NCI-H2196 treated with DMSO at 0.1 percent for 48 hours (cell line): Measurements from ENCODE around the gene LMOD1.
"Not testable (repeated sequence)": the region's sequence is repeated elsewhere in the genome, so short reads cannot be mapped to it uniquely, and the experiment has no call there.

ENCODE experiments used
- DNase-seq: peaks from one replicate; lab custom pipeline; 2025; ENCODE audit not compliant: unreplicated experiment; lab: John Stamatoyannopoulos, UW

LMOD1 gene

DNA sequence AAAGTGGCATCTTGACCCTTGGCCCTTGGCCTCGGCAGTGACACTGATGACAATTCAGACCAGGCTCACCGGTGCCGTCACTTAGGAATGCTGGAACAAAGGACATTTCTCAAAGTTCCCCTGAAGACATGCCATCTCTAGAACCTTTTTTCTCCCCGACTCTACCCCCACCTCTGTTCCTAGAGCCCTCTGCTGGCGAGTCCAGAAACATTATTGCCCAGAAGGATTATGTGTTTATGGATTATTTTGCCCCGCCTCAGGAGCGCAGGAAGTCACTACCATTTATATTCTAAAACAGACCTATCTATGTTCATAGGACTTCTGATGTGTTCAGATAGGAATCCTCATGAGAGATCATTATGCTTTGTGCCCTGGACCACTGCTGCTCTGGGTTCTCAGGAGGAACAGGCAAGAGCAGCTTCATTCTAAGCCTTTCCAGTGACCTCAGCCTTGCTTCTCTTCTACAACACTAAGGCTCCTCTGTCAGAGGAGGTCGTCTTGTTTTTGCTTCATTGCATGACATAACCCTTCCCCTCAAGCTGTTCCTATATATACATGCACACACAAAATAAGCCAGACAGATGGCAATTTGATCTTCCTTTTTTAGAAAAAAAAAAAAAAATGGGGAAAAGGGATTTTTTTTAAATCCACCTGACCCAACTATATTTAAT, 70.1 kb downstream of the LMOD1 start:
- no peak for DNase-seq

- no peak for DNase-seq
Measured at GRCh38 chr1:201874672-201875071, 71.7 kb downstream of the LMOD1 start.

DNA sequence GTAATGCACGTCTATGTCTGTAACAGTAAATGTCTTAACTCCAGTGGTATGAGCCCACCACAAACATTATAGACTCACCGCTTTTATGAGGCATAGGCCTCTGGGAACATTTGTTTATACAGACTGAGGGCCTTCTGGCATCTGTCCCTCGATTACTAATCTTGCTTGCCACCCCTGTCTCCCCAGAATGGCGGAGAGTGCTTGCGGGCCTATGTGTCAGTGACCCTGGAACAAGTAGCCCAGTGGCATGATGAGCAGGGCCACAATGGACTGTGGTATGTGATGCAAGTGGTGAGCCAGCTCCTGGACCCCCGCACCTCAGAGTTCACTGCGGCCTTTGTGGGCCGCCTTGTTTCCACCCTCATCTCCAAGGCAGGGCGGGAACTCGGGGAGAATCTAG, 76.0 kb downstream of the LMOD1 start:
- no peak for DNase-seq

DNA sequence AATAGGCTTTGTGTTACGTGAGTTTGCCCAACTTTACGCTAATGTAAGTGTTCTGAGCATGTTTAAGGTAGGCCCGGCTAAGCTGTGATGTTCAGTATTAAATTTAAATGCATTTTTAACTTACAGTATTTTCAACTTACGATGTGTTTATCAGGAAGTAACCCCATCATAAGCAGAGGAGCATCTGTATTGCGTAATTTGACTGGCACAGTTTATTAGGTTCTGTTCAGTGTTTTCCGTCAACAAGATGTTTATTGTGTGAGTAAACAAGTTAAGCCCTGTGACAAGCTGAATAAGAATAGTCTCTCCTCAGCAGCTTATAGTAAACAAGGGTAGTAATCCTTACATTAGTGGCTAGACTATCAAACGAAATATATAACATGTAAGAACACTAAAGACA, 84.9 kb downstream of the LMOD1 start:
- no peak for DNase-seq

GRCh38 chr1:201859424-201859823, 86.9 kb downstream of the LMOD1 start:
- no peak for DNase-seq

- DNase-seq: not testable (repeated sequence)
Measured at GRCh38 chr1:201856722-201857121, 89.6 kb downstream of the LMOD1 start.

GRCh38 chr1:201851949-201852348, 94.4 kb downstream of the LMOD1 start:
- DNase-seq: no peak

DNA sequence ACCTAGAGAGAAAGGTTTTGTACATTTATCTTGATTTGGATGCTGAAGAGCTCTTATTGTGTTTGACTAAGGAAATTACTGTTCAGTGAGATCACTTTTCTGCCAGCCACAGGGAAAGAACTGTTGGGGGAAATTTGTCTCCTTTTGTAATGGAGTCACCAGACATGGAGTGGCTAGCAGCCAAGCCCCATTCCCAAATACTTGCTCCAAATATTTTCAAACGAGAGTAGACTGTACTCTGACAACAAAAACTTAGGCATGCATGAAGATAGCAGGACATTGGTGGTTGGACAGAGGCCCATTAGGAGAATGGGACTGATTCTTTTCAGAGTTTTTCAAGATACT, 96.3 kb downstream of the LMOD1 start:
- DNase-seq: peak; percentile 33

- DNase-seq: no peak
Measured at GRCh38 chr1:201849372-201850052, 96.8 kb downstream of the LMOD1 start.

GRCh38 chr1:201848230-201848629, 98.1 kb downstream of the LMOD1 start:
- DNase-seq: no peak

DNA sequence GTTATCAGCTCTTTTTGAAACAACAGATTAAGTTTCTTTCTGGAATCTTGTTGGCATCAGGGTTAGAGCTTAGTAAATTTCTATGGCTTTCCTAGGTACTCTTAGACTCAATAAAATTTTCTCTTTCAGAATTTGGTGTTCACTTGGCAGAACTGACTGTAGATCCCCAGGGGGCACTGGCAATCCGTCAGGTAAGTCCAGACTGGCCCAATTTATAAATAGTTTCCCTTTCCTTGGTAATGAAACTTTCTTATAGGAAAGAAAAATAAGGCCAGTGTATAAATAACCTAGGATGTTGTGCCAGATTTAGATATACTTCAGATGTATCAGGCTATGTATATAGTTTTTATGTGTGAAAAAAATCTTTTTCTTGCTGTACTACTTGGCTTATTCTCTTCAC, 99.2 kb downstream of the LMOD1 start:
- DNase-seq: no peak
